ENCODE measurements around the gene GAPDH.

The GAPDH gene

DNA sequence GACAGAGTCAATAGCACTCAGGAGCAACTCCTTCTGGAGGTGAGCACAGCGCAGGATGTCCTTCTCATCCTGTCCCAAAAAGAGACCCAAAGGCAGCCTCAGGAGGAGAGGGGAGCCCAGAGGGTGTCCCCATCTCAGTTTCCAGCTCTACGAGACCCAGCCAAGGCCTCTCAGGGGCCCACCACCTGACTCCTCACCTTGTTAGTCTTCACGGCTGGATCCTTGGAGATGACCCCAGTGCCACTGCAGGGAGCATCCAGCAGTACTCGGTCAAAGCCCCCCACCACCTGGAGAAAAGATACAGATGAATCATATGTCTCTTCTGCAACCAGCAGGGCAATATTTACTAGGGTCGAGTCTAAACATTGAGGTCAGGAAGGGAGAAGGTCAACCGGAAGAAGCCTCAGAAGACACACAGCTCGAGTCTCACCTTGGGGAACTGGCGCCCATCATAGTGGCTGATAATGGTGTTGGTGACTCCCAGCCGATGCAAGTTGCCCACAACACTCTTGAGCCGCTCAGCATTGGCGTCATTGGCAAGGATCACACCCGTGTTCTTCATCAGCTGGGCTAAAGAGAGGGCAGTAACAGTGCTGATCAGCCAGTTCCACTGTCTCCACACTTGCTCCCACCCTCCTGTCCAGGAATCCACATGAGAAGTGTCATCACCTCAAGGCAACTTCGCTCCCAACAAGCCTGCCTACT, 26.3 kb downstream of the GAPDH start:
- no peak overlapping the region for H3K27ac ChIP-seq
- peaks cover 10 to 33% (median 30%) of the 10 kb centered on the region in 10 experiments; a peak in 18 of 20 replicates for H3K4me1 ChIP-seq
- H3K9me3 ChIP-seq (replicated peaks in 1 of 11), result no peaks in the 10 kb centered on the region
- peaks cover 80 to 97% (median 93%) of the 10 kb centered on the region in 11 experiments for H3K36me3 ChIP-seq
- no peak overlapping the region for H3K4me3 ChIP-seq
- no peak for TF ChIP-seq Cebpa-rat (IDR thresholded peaks at IDR 0.05)
- H3K4me2 ChIP-seq, result no peak overlapping the region
- H3K27me3 ChIP-seq, result no peaks in the 10 kb centered on the region
- H3K9ac ChIP-seq, result peak overlapping the region in 2 of 11 experiments; percentile 5 to 13; a peak in 1 of 22 replicates
- H4K20me1 ChIP-seq, result peaks cover 0 to 96% (median 81%) of the 10 kb centered on the region in 11 experiments; a peak in 21 of 22 replicates

DNA sequence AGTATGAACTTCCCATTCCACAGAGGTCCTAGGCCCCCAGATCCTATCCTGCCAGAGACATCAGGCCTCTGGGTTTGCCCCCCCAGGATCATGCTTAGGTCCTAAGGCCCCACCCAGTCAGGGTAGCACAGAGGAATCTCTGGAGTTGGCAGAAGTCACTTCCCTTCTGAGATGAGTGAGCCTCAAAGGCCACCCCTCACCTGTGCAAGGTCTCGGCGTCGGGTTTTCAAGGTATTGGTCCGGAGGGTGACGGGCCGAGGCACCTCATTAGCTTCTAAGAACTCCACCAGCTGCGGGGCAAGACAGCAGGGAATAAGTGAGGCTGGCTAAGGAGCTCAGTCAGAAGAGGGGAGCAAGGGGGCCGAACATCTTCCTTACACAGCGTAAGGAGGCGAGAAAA, 28.6 kb downstream of the GAPDH start:
- Histone ChIP-seq H3K4me3 (no peak overlapping the region), H3K4me2 (no peak overlapping the region), H3K9ac (peak overlapping the region in 1 of 11 experiments; percentile 1; a peak in 2 of 22 replicates), H3K27ac (no peak overlapping the region), H3K27me3 (no peaks in the 10 kb centered on the region), H4K20me1 (peaks cover 0 to 99% (median 82%) of the 10 kb centered on the region in 11 experiments; a peak in 21 of 22 replicates), H3K4me1 (peaks cover 17 to 33% (median 29%) of the 10 kb centered on the region in 10 experiments), H3K36me3 (peaks cover 81 to 93% (median 89%) of the 10 kb centered on the region in 11 experiments), H3K9me3 (replicated peaks in 1 of 11) (no peaks in the 10 kb centered on the region)
- TF ChIP-seq Cebpa-rat (IDR thresholded peaks at IDR 0.05), result no peak

DNA sequence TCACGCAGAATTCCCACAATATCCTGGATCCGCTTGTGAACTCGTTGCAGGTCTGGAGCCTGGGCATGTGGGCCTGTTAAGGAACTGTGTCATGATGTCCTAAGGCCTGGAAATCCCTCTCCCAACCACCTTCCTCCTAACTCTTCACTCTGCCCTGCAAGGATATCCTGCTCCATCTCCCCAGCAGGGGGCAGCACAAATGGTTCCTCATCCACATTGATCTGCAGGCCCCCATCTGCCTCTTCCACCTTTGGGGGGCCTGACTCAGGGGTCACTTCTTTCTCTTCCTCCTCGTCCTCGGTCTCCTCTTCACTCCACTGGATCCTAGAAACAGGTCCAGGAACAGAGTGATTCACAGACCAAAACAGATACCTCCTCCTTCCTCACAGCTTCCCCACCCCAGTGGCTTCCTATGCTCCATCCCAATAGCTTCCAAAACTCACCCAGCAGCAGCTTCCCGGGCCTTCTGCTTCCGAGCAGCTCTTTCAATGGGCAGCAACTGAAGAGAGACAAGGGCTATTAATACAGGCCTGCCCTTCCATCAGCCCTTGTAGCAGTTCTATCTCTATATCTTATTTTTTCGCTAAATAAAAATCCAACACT, 29.2 kb downstream of the GAPDH start:
- peaks cover 20 to 27% (median 24%) of the 10 kb centered on the region in 10 experiments for H3K4me1 ChIP-seq
- TF ChIP-seq Cebpa-rat (IDR thresholded peaks at IDR 0.05), result no peak
- peaks cover 78 to 86% (median 84%) of the 10 kb centered on the region in 11 experiments for H3K36me3 ChIP-seq
- H3K27ac ChIP-seq, result no peak overlapping the region
- H3K4me2 ChIP-seq, result no peak overlapping the region
- no peak overlapping the region for H3K4me3 ChIP-seq
- H3K9me3 ChIP-seq (replicated peaks in 1 of 11), result no peaks in the 10 kb centered on the region
- 0 out of 22 replicates have a peak overlapping the region, but pooled peaks of 1 of the 11 experiments have one; percentile 1 for H3K9ac ChIP-seq
- peaks cover 0 to 92% (median 78%) of the 10 kb centered on the region in 11 experiments; a peak in 21 of 22 replicates for H4K20me1 ChIP-seq
- H3K27me3 ChIP-seq, result no peaks in the 10 kb centered on the region

DNA sequence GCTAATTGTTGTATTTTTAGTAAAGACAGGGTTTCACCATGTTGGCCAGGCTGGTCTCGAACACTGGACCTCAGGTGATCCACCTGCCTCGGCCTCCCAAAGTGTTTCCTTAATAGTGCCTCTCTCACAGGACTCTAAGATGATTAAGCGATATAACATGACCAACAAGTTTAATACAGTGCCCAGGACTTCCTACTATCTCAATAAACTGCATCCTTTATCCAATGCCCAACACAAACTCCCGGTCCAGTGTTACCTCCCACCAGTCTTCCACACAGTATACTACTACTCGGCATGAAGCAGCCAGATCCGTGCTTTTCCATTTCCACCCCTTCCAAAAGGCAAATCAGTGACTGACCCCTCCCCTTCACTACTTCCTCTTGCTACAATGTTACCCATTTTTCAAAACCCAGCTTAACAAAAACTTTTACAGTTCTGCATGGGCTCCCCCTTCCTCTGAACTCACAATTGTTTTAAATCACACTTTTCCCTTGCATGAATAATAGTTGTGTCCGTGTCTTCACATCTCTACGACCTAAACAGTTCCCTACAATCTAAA, 32.9 kb downstream of the GAPDH start:
- Histone ChIP-seq H3K4me3 (peak overlapping the region; percentile 71 to 92 (median 78)), H3K36me3 (peaks cover 76 to 86% (median 82%) of the 10 kb centered on the region in 11 experiments), H3K27ac (peak overlapping the region; percentile 74 to 90 (median 83); a peak in 21 of 22 replicates), H4K20me1 (peaks cover 3 to 83% (median 58%) of the 10 kb centered on the region in 11 experiments; a peak in 21 of 22 replicates), H3K27me3 (no peaks in the 10 kb centered on the region), H3K9ac (peak overlapping the region; percentile 81 to 93 (median 86)), H3K9me3 (replicated peaks in 1 of 11) (no peaks in the 10 kb centered on the region), H3K4me2 (peak overlapping the region; percentile 69 to 97 (median 93)), H3K4me1 (peaks cover 27 to 41% (median 33%) of the 10 kb centered on the region in 10 experiments)
- TF ChIP-seq Cebpa-rat (IDR thresholded peaks at IDR 0.05), result no peak

DNA sequence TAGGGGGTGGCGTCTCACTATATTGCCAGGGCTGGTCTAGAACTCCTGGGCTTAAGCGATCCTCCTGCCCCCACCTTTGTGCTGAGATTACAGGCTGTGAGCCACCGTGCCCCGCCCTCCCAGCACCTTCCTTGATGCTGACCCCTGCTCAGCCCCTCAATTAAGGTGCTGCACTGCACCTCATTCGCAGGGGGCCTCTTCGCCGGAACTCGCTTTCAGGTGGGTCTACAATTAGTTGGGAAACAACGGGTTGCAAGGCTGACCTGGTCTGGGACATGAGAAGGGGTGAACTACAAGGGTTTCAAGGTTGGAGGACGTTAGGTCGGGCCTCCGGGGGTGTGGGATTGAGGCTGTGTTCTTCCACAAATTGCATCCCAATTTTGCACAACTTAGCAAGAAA, 35.0 kb downstream of the GAPDH start:
- no peaks in the 10 kb centered on the region for H3K27me3 ChIP-seq
- H4K20me1 ChIP-seq, result peaks cover 8 to 75% (median 40%) of the 10 kb centered on the region in 11 experiments; a peak in 20 of 22 replicates
- peak overlapping the region in 4 of 11 experiments; percentile 1 to 90 (median 82); a peak in 5 of 22 replicates for H3K9ac ChIP-seq
- H3K27ac ChIP-seq, result no peak overlapping the region; a peak in 1 of 22 replicates
- H3K4me1 ChIP-seq, result peaks cover 27 to 41% (median 32%) of the 10 kb centered on the region in 10 experiments
- peak overlapping the region in 7 of 11 experiments; percentile 91 to 97 (median 95); a peak in 13 of 22 replicates for H3K4me2 ChIP-seq
- H3K36me3 ChIP-seq, result peaks cover 77 to 86% (median 82%) of the 10 kb centered on the region in 11 experiments
- TF ChIP-seq Cebpa-rat (IDR thresholded peaks at IDR 0.05), result no peak
- peak overlapping the region in 3 of 10 experiments; percentile 73 to 83 (median 75); a peak in 2 of 20 replicates for H3K4me3 ChIP-seq
- H3K9me3 ChIP-seq (replicated peaks in 1 of 11), result no peaks in the 10 kb centered on the region

DNA sequence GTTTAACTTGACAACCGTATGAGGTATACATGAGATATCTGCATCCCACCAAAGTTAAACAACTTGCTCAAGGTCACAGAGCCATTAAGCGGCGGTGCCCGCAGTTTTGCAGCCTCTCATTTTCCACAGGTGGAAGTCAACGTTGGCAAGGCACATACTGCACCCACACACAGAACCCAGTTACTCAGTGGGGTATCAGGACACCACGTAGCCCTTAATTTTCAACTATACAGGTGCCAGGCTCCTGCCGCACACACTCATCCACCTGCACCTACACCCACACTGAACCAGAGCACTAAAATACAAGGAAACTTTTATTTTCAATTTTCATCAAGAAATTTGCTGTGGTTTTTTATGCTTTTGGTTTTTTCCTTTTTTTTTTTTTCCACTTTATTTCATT, 35.5 kb downstream of the GAPDH start:
- Histone ChIP-seq H3K4me1 (peaks cover 27 to 40% (median 32%) of the 10 kb centered on the region in 10 experiments), H3K9me3 (replicated peaks in 1 of 11) (no peaks in the 10 kb centered on the region), H3K27ac (no peak overlapping the region), H3K36me3 (peaks cover 77 to 86% (median 82%) of the 10 kb centered on the region in 11 experiments), H3K9ac (0 out of 22 replicates have a peak overlapping the region, but pooled peaks of 1 of the 11 experiments have one; percentile 1), H3K27me3 (no peaks in the 10 kb centered on the region), H3K4me3 (no peak overlapping the region), H3K4me2 (peak overlapping the region in 1 of 11 experiments; percentile 92; a peak in 1 of 22 replicates), H4K20me1 (peaks cover 10 to 75% (median 40%) of the 10 kb centered on the region in 11 experiments; a peak in 20 of 22 replicates)
- no peak for TF ChIP-seq Cebpa-rat (IDR thresholded peaks at IDR 0.05)

DNA sequence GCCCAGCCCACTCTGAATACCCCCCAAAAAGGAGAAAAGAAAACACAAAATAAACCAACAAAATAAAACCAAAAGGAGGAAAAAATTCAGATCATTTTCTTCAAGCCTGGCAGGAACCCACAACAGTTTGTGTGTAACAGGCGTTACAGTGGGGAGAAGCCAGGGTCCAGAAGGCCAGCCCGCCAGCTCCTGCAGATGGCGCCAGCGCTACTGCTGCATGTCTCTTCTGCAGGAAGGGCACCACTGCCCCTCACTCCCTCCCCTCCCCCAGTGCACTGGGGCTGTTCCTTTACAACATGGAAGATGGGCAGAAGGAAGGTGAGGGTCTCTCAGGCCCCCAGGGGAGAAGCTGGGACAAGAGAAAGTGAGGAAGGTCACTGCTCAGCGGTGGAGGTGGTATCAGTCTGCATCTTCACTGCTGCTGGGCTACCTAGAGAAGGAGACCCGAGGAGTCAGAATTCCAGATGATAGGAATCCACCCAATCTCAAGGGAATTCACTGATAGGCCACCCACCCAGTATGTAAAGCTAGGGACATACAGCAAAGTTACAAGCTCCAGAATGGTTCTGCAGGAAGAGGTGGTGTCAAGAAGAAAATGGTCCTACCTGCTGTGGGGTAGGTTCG, 36.1 kb downstream of the GAPDH start:
- H3K9ac ChIP-seq, result 0 out of 22 replicates have a peak overlapping the region, but pooled peaks of 1 of the 11 experiments have one; percentile 0
- peaks cover 10 to 75% (median 38%) of the 10 kb centered on the region in 11 experiments; a peak in 21 of 22 replicates for H4K20me1 ChIP-seq
- no peaks in the 10 kb centered on the region for H3K27me3 ChIP-seq
- no peak overlapping the region for H3K4me3 ChIP-seq
- H3K9me3 ChIP-seq (replicated peaks in 1 of 11), result no peaks in the 10 kb centered on the region
- H3K4me1 ChIP-seq, result peaks cover 27 to 35% (median 30%) of the 10 kb centered on the region in 10 experiments
- TF ChIP-seq Cebpa-rat (IDR thresholded peaks at IDR 0.05), result no peak
- no peak overlapping the region for H3K27ac ChIP-seq
- H3K36me3 ChIP-seq, result peaks cover 77 to 86% (median 82%) of the 10 kb centered on the region in 11 experiments
- H3K4me2 ChIP-seq, result no peak overlapping the region

DNA sequence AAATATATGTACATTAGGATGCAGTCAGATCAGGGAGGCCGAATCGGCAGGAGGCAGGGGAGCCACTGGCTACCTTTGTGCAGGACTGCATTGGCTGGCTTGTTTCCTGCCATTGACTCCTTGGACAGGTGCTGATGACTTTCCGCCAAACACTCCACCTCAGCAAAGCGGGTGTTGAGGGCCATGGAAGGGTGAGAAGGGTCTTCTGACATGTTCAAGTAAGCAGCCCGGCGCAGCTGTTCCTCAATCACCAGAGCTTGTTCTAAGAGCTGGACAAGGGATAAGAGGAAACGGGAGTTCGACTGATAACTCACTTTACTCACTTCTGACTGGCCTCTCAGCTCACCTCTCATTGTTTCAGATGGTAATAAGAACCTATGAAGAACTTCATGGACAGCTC, 38.7 kb downstream of the GAPDH start:
- no peaks in the 10 kb centered on the region for H3K9me3 ChIP-seq (replicated peaks in 1 of 11)
- H3K4me3 ChIP-seq, result no peak overlapping the region
- peaks cover 90 to 94% (median 92%) of the 10 kb centered on the region in 11 experiments for H3K36me3 ChIP-seq
- peaks cover 10 to 73% (median 32%) of the 10 kb centered on the region in 11 experiments; a peak in 17 of 22 replicates for H4K20me1 ChIP-seq
- no peak overlapping the region for H3K9ac ChIP-seq
- H3K27ac ChIP-seq, result no peak overlapping the region
- H3K27me3 ChIP-seq, result no peaks in the 10 kb centered on the region
- no peak overlapping the region for H3K4me2 ChIP-seq
- H3K4me1 ChIP-seq, result peaks cover 10 to 15% (median 11%) of the 10 kb centered on the region in 10 experiments; a peak in 19 of 20 replicates
- TF ChIP-seq Cebpa-rat (IDR thresholded peaks at IDR 0.05), result no peak

Data from BLaER1 treated with 17β-estradiol and CSF1 and Interleukin-3, amounts not matched to agents 10 nM and 100 nM (cell line).